Gastroesophageal sphincter (tissue), 3 donors: ENCODE data around the gene TESK1.

Experiments
- POLR2A ChIP-seq, 2 donors: fragments of 450-650 bp; IDR thresholded peaks; one replicate each; pipeline ENCODE4 v1.6.1; 2017; ENCODE audit warnings: antibody characterized with exemption in 2 of 2, mild to moderate bottlenecking in 2 of 2, moderate library complexity in 1 of 2
- POLR2AphosphoS5 ChIP-seq: sonication (generic); formaldehyde crosslinking; IDR thresholded peaks from one replicate; pipeline ENCODE4 v1.6.1; 2017; ENCODE audit warnings: antibody characterized with exemption
- TF ChIP-seq, protein P1 (sequence below), 4 experiments: fragments of 200-600 bp in 2 of 4; fragments of 450-650 bp in 2 of 4; sonication (generic) in 1 of 4; IDR thresholded peaks; one replicate each; pipeline ENCODE4 v1.5.1; 2017 to 2019; ENCODE audit warnings: antibody characterized with exemption in 4 of 4, mild to moderate bottlenecking in 2 of 4, moderate library complexity in 2 of 4

GRCh38 chr9:35636135-35636876, 31.2 kb downstream of the TESK1 start:
- TF ChIP-seq, protein P1, sequence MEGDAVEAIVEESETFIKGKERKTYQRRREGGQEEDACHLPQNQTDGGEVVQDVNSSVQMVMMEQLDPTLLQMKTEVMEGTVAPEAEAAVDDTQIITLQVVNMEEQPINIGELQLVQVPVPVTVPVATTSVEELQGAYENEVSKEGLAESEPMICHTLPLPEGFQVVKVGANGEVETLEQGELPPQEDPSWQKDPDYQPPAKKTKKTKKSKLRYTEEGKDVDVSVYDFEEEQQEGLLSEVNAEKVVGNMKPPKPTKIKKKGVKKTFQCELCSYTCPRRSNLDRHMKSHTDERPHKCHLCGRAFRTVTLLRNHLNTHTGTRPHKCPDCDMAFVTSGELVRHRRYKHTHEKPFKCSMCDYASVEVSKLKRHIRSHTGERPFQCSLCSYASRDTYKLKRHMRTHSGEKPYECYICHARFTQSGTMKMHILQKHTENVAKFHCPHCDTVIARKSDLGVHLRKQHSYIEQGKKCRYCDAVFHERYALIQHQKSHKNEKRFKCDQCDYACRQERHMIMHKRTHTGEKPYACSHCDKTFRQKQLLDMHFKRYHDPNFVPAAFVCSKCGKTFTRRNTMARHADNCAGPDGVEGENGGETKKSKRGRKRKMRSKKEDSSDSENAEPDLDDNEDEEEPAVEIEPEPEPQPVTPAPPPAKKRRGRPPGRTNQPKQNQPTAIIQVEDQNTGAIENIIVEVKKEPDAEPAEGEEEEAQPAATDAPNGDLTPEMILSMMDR (IDR thresholded peaks at IDR 0.05) = no peak
- TF ChIP-seq POLR2A (IDR thresholded peaks at IDR 0.05) (no peak), POLR2AphosphoS5 (no peak)
